Activated T-cell treated with anti-CD3 and anti-CD28 coated beads, Interleukin-2, amount 50 U/mL, for 1 hour (primary cell): Measurements from ENCODE around the gene PACS2.

Experiments
- DNase-seq: peaks from one replicate; pipeline ENCODE4 v3.0.0-alpha.2; 2020

The PACS2 gene

DNA sequence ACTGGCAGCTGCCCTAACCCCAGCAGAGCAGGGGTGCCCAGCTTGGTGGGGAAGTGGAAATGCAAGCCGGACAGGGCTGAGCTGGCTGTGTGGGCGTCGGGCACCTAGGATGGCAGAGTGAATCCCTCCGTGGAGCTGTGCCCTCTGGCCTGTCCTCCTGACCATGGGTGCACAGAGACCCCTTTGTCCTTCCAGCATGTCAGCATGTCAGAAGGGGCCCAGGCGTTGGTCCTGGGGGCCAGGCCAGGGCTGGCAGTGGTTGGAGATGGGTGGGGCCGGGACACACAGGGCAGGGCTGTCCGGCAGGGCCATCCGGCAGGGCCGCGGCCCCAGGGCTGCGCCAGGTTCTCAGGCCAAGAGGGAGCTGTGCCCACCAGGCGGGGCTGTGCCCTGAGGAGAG is 75.0 kb downstream of the PACS2 start:
- DNase-seq = no peak

DNA sequence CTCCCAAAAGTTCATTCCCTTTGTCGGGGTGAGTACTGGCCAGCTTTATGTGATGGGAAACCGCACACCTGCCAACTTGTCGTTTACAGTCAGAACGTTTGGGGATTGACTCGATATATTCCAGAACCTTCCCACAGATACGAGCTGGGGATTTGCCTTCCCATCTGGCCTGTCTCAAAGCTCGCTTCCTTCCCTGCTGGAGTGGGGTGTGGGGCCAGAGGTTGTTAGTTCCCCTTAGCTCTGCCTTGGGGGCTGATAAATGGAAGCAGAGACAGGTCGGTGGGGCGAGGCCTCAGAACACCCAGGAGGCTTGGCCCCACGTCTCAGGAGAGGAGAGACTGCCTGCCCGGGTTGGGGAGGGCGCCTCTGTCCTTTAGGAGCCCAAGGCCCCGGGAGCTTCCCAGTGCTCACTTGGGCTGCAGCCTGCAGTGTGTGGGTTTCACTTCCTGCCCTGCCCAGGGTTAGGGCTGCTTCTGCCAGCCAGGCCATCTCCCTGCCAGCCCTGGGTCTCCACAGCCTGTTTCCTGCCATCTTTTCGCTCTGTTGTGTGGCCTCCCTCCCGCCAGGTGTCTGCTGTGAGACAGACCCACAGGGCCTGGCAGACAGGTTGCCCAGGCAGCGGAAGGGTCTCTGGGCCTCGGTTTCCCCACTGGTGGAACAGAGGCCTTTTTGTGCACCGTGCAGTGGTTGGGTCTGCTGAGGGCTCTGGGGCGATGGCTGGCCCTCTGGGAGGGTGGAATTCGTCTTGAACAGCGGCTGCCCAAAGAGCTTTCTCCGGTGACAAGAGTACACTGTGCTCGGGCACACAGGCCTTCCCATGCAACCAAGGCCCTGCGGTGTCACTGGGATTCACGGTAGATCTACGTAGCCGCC is 75.7 kb downstream of the PACS2 start:
- no peak for DNase-seq

DNA sequence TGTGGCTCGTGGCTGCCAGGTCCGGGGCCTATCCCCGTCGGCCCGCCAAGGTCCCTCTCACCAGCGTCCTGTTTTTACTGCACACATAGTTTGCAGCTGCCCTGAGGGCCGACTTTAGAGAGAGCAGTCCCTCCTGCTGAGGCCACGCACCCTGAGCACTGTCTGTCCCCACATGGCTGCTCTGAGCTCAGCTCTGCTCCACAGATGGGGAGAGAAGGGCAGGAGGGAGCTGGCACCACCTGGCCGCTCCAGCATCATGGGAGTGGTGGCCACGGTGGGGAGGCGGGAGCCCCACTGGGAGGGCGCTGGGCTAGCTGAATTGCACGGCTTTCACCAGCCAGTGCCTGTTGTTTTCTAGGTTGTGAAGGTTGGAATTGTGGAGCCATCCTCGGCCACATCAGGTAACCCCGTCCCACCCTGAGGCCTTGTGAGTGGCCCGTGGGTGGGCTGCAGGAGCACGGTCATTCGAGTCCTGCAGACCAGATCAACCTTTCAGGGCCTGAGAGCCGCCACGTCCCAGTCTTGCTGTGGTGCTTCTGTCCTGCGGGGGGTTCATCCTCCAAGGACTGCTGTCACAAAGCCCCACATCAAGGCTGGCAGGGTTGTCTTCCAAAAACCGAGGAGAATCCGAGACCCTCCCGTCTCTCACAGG is 76.4 kb downstream of the PACS2 start:
- no peak for DNase-seq

DNA sequence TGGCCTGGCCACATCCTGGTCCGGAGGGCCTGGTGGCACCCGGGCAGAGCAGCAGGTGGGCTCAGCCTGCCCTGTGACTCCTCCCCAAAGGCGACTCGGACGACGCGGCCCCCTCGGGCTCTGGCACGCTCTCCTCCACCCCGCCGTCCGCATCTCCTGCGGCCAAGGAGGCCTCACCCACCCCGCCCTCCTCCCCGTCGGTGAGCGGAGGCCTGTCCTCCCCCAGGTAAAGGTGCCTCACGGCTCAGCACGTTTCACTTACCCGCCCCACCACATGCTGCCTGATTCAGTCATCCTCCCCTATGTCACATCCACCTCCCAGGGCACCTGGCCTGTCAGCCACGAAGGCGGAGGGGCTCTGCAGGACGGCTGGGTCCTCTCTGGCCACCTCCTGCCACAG is 77.0 kb downstream of the PACS2 start:
- DNase-seq = no peak

DNA sequence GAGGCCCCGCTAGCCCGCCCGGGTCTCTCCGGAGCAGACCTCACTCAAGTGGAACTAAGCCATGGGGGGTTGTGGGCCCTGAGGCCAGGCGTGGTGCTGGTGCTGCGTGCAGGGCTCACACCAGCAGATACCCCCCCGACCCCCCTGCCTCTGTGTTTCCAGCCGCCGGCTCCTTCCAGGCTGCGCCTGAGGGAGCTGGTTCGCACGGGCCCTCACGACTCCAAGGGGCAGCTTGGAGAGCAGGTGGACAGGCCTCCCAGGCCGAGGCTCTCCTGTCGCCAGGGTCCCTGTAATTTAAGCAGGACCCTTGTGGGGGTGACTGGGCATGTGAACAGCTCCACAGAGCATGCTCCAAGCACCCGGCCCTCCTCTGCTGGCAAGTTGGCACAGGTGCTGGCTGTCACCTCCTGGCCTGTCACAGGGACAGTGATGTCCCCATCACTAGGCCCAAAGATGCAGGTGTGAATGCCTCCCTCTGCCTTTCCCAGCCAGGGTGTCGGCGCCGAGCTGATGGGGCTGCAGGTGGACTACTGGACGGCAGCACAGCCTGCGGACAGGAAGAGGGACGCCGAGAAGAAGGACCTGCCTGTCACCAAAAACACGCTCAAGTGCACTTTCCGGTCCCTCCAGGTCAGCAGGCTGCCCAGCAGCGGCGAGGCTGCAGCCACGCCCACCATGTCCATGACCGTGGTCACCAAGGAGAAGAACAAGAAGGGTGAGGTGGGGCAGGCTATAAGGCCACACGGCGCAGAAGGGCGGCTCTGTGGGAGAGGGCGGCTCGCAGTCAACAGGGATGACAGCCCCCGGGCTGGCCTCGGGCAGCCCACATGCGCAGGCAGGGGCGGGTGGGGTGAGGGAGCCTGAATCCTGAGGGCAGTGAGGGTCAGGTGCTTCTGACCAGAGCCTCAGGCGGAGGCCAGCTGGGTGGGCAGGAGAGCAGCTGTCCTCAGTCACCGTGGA is 77.9 kb downstream of the PACS2 start:
- no peak for DNase-seq

DNA sequence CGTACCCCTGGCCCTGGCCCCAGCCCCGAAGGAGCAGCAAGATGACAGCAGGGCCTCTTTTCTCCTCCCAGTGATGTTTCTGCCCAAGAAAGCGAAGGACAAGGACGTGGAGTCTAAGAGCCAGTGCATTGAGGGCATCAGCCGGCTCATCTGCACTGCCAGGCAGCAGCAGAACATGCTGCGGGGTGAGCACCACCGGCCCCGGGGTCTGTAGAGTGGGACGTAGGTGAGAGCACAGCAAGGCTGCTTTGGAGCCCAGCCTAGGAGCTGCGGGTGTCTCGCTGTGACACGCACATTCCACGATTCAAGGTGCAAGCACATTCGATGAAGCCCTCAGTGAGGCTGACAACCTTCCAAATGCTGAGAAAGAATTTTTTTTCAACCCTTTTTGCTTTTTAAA is 78.6 kb downstream of the PACS2 start:
- no peak for DNase-seq

DNA sequence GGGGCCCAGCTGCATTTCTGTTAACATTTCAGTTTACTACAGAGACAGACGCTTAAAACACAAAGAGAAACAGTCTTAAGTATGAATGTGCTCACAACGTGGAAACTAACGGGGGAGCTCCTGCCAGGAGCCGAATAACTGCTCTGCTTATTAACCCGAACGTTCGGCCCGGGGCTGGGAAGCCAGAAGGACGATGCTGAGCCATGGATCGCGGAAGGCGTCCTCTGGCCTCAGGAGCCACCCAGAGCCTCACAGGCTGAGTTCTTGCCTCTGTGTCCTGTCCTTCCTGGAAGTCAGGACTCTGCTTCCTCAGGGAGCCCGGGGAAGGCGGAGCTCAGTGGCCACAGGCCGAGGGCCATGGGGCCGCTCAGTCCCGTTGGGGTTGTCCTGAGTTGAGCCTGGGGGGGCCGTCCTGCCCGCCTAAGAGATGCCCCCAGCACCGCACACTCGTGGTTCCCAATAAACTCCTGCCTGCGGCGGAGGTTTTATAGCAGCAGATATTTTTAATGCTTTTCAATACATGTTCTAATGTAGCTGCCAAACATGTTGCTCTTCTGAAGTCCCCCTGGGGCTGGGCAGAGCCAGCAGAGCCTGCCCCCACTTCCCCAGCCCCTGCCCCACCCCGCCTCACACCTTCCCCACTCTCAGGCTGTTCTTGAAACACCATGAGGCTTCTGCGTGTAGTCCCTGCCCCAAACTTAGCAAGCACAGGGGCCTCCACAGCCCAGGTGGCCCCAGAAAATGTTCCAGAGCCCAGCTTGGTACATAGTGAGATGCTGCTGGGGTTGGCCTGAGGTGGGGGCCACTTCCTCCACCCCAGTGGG is 80.4 kb downstream of the PACS2 start:
- no peak for DNase-seq

DNA sequence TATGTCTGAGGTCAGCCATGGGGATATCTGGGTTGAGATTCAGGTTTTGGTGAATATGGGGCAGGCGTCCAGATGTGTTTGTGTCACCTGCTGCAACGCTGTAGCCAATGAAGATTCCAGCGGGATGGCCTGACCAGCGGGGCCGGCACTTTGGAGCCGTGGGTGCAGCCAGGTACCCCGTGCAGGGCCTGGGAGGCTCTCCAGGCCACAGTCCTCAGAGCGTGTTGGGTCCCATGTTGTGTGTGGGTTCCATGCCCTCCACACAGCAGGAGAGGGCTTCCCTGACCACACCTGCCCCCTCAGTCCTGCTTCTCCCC is 80.9 kb downstream of the PACS2 start:
- DNase-seq = no peak

DNA sequence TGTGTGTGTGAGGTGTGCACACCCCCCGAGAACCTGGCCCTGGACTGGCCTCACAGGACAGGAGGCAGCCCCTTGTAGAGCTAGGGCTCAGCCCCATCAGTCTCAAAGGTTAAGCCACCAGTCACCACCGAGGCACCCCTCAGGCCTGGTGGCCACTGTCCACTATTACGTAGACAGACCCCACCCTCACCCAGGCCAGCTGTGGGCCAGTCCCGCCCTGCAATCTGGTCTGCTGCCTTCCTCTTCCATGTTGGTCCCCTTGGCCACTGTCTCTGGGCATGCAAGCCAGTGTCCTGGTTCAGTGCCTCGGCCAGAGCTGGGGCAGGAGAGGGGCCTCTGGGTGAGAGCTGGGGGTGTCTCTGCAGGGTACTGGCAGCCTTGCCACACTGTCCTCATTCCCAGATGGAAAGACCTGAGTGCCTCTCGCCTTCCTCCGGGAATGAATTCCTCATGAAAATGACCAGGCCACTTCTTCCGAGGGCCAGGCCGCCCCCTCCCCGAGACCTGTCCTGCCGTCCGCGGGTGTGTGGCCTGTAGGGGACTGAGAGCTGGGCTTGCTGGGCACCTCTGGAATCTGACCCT is 82.9 kb downstream of the PACS2 start:
- no peak for DNase-seq

DNA sequence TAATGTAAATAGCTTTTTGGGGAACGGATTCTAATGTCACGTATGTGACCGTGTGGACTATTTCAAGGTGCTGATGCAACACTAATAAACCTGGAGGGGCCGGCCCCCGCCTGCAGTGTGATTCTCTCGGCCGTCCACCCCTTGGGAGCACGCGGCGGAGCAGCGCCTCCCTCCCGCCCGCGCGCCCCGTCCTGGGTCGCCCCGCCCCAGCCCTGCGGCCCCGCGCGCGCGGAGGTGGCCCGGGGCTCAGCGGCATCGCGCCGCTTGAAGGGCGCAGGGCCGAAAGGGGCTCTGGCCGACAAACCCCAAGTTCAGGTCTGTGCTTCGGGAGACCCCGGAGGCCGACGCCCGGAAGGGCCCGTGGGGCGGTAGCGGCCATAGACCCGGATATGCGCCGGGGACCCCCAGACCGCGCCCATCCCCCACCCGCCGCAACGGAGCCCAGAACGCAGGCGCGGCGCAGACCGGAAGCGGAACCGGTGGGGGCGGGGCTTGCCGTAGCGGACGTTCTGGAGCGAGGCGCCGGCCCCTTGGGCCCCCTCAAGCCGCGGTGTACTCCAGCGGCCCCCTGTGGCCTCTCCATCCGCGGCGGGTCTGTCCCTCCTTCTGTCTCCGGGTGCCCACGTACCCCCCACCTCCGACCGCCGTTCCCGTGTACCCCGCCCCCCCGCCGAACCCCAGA is 83.6 kb downstream of the PACS2 start, which contains the start of gene TEX22:
TEX22 (plus strand) TSS at position 495 of the 682 bp plus-strand sequence. CDS start 803 bp downstream, outside the sequence.
- DNase-seq = peak; percentile 90

DNA sequence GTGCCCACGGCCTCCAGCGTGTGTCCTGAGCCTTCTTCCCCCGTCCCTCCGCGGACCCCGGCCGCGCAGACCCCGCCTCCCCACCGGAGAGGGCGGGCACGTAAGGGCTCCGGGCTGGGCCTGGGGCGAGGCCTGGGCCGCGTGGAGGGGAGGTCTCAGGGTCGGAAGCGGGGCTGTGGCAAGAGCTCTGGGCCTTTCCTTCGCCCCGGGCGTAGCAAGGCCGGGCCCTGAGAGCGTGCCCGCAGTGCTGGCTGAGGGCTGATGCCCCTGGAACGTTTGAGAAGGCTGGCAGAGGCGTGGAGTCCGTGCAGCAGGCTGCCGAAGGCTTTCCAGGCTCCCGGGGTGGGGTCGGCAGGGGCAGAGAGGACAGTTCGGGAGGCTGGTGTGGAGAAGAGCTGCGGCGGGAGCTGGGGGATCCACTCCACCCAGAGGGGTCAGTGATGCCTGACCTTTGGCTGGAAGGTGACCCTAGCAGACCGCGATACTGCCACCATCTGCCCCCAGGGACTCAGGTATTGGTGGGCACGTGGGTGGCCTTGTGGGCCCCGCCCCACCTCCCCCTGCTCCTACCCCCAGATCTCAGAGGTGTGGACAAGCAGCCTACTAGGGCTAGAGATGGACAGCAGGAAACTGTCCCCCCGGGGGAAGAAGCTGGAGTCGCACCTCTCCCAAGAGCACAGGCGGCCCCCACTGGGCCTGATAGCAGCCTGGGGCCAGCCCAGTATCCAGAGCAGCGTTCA is 84.3 kb downstream of the PACS2 start:
- DNase-seq = no peak

DNA sequence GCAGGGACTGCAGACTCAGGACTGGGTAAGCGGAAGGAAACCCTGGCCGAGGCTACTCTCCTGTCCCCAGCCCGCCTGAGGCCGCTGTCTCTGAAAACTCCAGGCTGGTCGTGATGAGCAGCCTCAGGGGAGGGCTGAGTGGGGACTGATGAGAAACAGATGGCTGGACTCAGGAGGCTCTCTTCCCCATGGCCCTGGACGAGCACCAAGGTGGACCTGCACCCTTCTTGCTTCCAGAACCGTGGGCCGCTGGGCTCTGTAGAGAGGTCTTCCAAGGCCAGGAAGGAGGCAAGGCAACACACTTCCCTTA is 84.9 kb downstream of the PACS2 start:
- DNase-seq = no peak

DNA sequence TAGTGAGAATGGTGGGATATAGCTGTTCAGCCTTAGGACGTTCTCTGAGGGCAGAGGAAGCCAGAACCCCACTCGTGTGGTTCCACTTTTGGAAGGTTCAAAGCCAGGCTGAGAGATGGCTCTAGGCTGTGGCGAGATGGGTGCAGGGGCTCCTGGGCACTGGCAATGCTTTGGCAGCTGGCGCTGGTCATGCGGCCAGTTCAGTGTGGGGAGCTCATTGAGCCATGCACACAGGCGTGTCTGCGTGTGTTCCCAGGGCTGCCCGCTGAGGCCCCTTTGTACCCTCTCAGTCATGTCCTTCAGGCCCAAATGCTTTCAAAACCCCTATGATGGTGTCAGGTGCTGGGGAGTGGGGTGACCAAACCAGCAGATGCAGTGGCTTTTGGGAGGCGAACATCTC is 85.5 kb downstream of the PACS2 start:
- DNase-seq = no peak

DNA sequence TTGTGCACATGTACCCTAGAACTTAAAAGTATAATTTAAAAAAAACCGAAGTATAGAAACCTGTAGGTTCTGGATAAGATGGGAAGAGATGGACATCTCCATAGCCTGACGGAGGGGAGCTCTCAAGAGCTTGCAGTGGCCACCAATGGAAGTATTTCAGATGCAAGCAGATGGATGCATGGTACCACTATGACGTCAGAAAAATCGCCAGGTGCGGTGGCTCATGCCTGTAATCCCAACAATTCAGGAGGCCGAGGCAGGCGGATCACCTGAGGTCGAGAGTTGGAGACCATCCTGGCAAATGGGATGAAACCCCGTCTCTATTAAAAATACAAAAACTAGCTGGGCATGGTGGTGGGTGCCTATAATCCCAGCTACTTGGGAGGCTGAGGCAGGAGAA is 87.2 kb downstream of the PACS2 start:
- DNase-seq = no peak

DNA sequence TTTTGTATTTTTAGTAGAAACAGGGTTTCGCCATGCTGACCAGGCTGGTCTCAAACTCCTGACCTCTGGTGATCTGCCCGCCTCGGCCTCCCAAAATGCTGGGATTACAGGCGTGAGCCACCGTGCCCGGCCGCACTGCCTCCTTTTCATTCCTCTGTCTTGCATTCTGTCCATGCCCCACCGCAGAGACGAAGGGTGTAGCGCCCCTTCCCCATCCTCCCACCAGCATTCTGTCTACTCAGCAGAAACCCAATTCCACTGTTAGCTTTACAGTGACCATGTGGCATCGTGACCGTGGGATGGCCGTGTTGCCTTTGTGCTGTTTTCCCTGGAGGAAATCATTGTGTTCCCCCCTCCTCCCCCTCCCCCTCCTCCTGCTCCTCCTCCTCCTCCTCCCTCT is 94.0 kb downstream of the PACS2 start:
- no peak for DNase-seq

DNA sequence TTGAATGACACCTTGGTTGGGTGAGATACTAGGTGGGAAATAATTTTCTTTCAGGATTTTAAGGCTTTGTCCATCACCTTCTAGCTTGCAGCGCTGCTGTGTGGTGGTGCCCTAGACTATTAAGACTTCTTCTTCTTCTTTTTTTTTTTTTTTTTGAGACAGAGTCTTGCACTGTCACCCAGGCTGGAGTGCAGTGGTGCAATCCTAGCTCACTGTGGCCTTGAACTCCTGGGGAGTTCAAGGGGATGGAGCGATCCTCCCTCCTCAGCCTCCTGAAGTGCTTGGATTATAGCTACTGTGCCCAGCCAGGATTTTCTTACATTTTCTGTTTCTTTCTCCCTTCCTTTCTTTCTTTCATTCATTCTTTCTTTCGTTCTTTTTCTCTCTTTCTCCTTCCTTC is 94.8 kb downstream of the PACS2 start:
- no peak for DNase-seq

DNA sequence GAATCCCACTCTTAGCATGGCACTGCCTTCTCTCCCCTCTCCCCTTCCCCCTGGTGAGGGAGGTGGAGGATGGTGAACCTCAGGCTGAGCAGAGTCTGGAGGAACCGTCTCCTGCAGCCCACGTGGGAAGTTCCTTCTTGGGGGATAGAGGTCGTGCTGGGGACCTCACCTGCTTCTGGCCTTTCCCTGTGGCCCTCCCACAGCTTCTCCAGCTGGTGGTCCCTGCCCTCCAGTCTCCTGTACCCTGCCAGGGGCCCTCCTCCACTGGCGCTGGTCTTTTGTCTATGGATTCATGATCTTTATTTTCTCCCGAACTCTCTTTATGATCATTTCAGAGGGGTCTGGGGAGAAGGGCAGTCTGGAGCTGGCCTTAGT is 96.1 kb downstream of the PACS2 start:
- no peak for DNase-seq

DNA sequence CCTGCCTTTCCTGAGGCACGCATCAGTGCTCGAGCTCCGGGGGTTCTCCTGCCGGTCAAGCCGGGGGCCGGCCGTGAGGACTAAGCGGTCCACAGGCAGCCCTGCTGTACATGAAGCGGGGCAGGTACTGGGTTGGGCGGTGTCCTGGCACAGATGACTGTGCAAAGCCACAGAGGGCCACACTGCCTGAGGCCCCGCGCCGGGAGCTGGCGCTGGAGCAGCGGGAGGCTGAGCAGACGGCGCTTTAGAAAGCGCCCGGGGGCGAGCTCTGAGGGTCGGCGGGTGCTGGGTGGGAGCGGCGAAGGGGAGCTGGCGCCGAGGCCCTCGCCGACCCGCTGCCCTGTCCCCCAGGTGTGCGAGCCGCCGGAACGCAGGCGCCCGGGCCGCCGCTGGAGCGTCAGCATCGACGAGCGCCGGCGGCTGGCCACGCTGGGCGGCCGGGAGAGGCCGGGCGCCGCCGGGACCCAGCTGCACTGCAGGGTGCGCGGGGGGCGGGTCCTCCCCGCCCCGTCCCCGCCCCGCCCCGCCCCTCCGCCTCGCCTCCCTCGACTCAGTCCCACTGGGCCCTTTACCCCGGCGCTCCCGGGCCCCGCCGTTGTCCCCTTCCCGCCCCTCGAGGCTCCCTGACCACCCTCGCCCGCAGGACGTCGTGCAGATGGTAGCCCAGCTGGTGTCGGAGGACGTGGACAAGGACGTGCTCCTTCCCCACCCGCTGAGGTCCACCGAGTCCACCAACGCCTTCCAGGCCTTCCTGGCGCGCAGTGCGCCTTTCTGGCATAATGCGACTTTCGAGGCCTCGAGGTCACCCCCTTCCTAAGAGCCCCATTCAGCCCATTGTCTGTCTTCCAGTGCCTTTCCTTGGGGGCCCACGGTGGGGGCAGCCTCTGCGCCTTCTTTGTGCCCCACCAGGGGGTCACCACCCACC is 96.7 kb downstream of the PACS2 start:
- peak; percentile 55 for DNase-seq

DNA sequence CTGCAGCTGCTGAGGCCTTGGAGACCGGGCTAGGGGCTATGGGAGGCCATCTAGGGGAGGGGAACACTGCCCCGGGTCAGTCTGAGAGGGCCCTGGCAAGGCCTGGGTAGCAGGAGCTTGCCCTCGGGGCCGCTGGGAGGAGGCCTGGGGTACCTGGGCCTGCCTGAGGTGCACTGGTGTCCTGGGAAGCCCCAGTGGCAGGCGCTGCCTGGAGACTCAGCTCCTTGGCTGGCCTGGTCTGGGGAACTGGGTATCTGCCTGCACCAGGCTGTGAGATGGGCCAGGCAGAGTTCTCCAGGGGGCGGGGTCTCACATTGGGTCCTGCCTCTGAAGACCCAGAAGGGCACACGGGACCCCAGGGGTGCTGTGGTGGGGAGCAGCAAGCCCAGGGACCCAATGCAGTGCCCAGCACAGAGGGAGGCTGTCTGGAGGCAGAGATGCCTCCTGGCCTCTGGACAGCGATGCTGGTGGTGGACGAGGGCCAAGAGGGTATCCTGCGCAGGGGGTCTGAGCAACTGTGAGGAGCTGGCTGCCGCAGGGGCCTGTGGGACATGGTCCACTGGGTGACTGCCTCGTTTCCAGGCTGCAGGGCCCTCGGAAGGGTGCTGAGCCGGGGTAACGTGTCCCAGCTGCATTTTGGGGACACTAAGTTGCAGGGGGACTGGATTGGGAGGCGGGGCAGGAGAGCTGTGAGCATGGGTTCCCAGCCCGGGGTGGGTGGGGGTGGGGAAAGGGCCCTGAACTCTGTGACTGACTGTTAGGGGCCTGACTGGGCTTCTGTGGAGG is 97.6 kb downstream of the PACS2 start:
- no peak for DNase-seq
